A549 (cell line): ENCODE measurements around the gene METTL21C.

ENCODE experiments used
- CBX8 ChIP-seq: fragments of 200-600 bp; sonication (generic); IDR thresholded peaks from 2 replicates; pipeline ENCODE4 v1.6.1; 2016
- ESRRA ChIP-seq: fragments of 150-350 bp; IDR thresholded peaks from 2 replicates; pipeline ENCODE4 v1.6.1; 2014; ENCODE audit warnings: mild to moderate bottlenecking, low read length, borderline replicate concordance
- HOXA7 ChIP-seq: fragments of 250-450 bp; sonication (Bioruptor Pico); IDR thresholded peaks from 2 replicates; pipeline ENCODE4 v1.5.0; 2020; ENCODE audit warnings: mild to moderate bottlenecking, moderate library complexity
- KDM5A ChIP-seq: fragments of 200-600 bp; sonication (generic); IDR thresholded peaks from 2 replicates; pipeline ENCODE4 v1.6.1; 2016; ENCODE audit warnings: antibody characterized with exemption, mild to moderate bottlenecking
- MAX ChIP-seq: IDR thresholded peaks from 2 replicates; pipeline ENCODE4 v1.6.1; 2012
- MAZ ChIP-seq: fragments of 150-350 bp; IDR thresholded peaks from 2 replicates; pipeline ENCODE4 v1.6.1; 2014; ENCODE audit warnings: antibody characterized with exemption, low read depth, low read length, borderline replicate concordance
- POLR2A ChIP-seq: IDR thresholded peaks from 2 replicates; pipeline ENCODE4 v1.6.1; 2012; ENCODE audit warnings: mild to moderate bottlenecking, low read length
- SMC3 ChIP-seq: fragments of >200 bp; sonication (Bioruptor Twin); formaldehyde crosslinking; IDR thresholded peaks from 3 replicates; pipeline ENCODE4 v1.6.1; 2018; ENCODE audit warnings: inconsistent platforms
- SREBF2 ChIP-seq: fragments of 450-650 bp; IDR thresholded peaks from 2 replicates; pipeline ENCODE4 v1.6.1; 2014; ENCODE audit warnings: mild to moderate bottlenecking, moderate library complexity
- TF ChIP-seq, protein P1 (sequence below): fragments of >200 bp; sonication (Bioruptor Twin); formaldehyde crosslinking; IDR thresholded peaks from 3 replicates; pipeline ENCODE4 v1.5.1; 2016

GRCh38 chr13:102693776-102694175, 1.1 kb downstream of the METTL21C start:
- no peak for TF ChIP-seq CBX8
- no peak for TF ChIP-seq MAZ
- TF ChIP-seq MAX: no peak
- TF ChIP-seq, protein P1, sequence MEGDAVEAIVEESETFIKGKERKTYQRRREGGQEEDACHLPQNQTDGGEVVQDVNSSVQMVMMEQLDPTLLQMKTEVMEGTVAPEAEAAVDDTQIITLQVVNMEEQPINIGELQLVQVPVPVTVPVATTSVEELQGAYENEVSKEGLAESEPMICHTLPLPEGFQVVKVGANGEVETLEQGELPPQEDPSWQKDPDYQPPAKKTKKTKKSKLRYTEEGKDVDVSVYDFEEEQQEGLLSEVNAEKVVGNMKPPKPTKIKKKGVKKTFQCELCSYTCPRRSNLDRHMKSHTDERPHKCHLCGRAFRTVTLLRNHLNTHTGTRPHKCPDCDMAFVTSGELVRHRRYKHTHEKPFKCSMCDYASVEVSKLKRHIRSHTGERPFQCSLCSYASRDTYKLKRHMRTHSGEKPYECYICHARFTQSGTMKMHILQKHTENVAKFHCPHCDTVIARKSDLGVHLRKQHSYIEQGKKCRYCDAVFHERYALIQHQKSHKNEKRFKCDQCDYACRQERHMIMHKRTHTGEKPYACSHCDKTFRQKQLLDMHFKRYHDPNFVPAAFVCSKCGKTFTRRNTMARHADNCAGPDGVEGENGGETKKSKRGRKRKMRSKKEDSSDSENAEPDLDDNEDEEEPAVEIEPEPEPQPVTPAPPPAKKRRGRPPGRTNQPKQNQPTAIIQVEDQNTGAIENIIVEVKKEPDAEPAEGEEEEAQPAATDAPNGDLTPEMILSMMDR: no peak
- TF ChIP-seq KDM5A: no peak
- no peak for TF ChIP-seq POLR2A
- no peak for TF ChIP-seq SMC3
- no peak for TF ChIP-seq ESRRA
- TF ChIP-seq HOXA7 (CRISPR knock-in tag): no peak
- TF ChIP-seq SREBF2: no peak
